ENCODE results near the gene FXYD2. TPM values are rescaled to one million over a fixed set of nuclear protein-coding genes. Genes with fewer than 3 reads are reported as not detected.

Gene FXYD2
- total and polyA plus RNA-seq, 2 donors (not counting 1 experiment from before 2014, with no cell fraction given): 0.18 to 0.33 TPM

- no peak overlapping the region for H3K4me2 ChIP-seq (ENCODE audit: extremely low read depth, insufficient read depth, low read length)
- no peak overlapping the region for H2AFZ ChIP-seq (ENCODE audit: low read length)
- no peaks in the 10 kb centered on the region for H3K79me2 ChIP-seq (ENCODE audit: control insufficient read depth, insufficient read depth, low read length)
- H4K20me1 ChIP-seq (ENCODE audit: control insufficient read depth, extremely low read depth, insufficient read depth, low read length): no peaks in the 10 kb centered on the region
- TF ChIP-seq EZH2 (IDR thresholded peaks at IDR 0.05; ENCODE audit: low read length, missing control alignments): no peak
- TF ChIP-seq, protein P1, sequence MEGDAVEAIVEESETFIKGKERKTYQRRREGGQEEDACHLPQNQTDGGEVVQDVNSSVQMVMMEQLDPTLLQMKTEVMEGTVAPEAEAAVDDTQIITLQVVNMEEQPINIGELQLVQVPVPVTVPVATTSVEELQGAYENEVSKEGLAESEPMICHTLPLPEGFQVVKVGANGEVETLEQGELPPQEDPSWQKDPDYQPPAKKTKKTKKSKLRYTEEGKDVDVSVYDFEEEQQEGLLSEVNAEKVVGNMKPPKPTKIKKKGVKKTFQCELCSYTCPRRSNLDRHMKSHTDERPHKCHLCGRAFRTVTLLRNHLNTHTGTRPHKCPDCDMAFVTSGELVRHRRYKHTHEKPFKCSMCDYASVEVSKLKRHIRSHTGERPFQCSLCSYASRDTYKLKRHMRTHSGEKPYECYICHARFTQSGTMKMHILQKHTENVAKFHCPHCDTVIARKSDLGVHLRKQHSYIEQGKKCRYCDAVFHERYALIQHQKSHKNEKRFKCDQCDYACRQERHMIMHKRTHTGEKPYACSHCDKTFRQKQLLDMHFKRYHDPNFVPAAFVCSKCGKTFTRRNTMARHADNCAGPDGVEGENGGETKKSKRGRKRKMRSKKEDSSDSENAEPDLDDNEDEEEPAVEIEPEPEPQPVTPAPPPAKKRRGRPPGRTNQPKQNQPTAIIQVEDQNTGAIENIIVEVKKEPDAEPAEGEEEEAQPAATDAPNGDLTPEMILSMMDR (conservative IDR thresholded peaks at IDR 0.05 in 1 of 2, IDR thresholded peaks at IDR 0.05 in 1 of 2; ENCODE audit: low read depth in 1 of 2, low read length in 2 of 2): no peak
- DNase-seq (ENCODE audit: low read depth in 2 of 2): no peak
- no peaks in the 10 kb centered on the region for H3K27me3 ChIP-seq (ENCODE audit: control insufficient read depth, insufficient read depth, low read length)
- no peaks in the 10 kb centered on the region for H3K9me3 ChIP-seq (ENCODE audit: control insufficient read depth, insufficient read depth, low read depth, low read length)
- no peaks in the 10 kb centered on the region for H3K4me1 ChIP-seq (ENCODE audit: control insufficient read depth, extremely low read depth, insufficient read depth, low read length)
- no peak overlapping the region for H3K4me3 ChIP-seq (replicated peaks in 1 of 4; ENCODE audit: control extremely low read depth in 1 of 4, insufficient read depth in 1 of 4, low read depth in 3 of 4, low read length in 4 of 4)
- no peak overlapping the region for H3K27ac ChIP-seq (ENCODE audit: insufficient read depth, low read length)
- H3K36me3 ChIP-seq (ENCODE audit: control insufficient read depth, insufficient read depth, low read length): no peaks in the 10 kb centered on the region
- no peak overlapping the region for H3K9ac ChIP-seq (ENCODE audit: insufficient read depth, low read length)
Measured at GRCh38 chr11:117837791-117838190, 13.2 kb upstream of the FXYD2 start.

- DNase-seq (ENCODE audit: low read depth in 2 of 2): no peak
- Histone ChIP-seq H3K27me3 (ENCODE audit: control insufficient read depth, insufficient read depth, low read length) (no peaks in the 10 kb centered on the region), H3K79me2 (ENCODE audit: control insufficient read depth, insufficient read depth, low read length) (no peaks in the 10 kb centered on the region), H3K4me3 (replicated peaks in 1 of 4; ENCODE audit: control extremely low read depth in 1 of 4, insufficient read depth in 1 of 4, low read depth in 3 of 4, low read length in 4 of 4) (no peak overlapping the region), H3K9ac (ENCODE audit: insufficient read depth, low read length) (no peak overlapping the region), H3K27ac (ENCODE audit: insufficient read depth, low read length) (no peak overlapping the region), H4K20me1 (ENCODE audit: control insufficient read depth, extremely low read depth, insufficient read depth, low read length) (no peaks in the 10 kb centered on the region), H3K4me2 (ENCODE audit: extremely low read depth, insufficient read depth, low read length) (no peak overlapping the region), H3K4me1 (ENCODE audit: control insufficient read depth, extremely low read depth, insufficient read depth, low read length) (no peaks in the 10 kb centered on the region), H2AFZ (ENCODE audit: low read length) (no peak overlapping the region), H3K9me3 (ENCODE audit: control insufficient read depth, insufficient read depth, low read depth, low read length) (no peaks in the 10 kb centered on the region), H3K36me3 (ENCODE audit: control insufficient read depth, insufficient read depth, low read length) (no peaks in the 10 kb centered on the region)
- TF ChIP-seq, protein P1 (conservative IDR thresholded peaks at IDR 0.05 in 1 of 2, IDR thresholded peaks at IDR 0.05 in 1 of 2; ENCODE audit: low read depth in 1 of 2, low read length in 2 of 2): no peak
- TF ChIP-seq EZH2 (IDR thresholded peaks at IDR 0.05; ENCODE audit: low read length, missing control alignments): no peak
Measured at GRCh38 chr11:117837070-117837776, 12.7 kb upstream of the FXYD2 start.

- no peak for DNase-seq (ENCODE audit: low read depth in 2 of 2)
- Histone ChIP-seq H3K9me3 (ENCODE audit: control insufficient read depth, insufficient read depth, low read depth, low read length) (no peaks in the 10 kb centered on the region), H3K9ac (ENCODE audit: insufficient read depth, low read length) (no peak overlapping the region), H3K4me2 (ENCODE audit: extremely low read depth, insufficient read depth, low read length) (no peak overlapping the region), H3K27ac (ENCODE audit: insufficient read depth, low read length) (no peak overlapping the region), H3K79me2 (ENCODE audit: control insufficient read depth, insufficient read depth, low read length) (no peaks in the 10 kb centered on the region), H3K27me3 (ENCODE audit: control insufficient read depth, insufficient read depth, low read length) (no peaks in the 10 kb centered on the region), H2AFZ (ENCODE audit: low read length) (no peak overlapping the region), H3K4me1 (ENCODE audit: control insufficient read depth, extremely low read depth, insufficient read depth, low read length) (no peaks in the 10 kb centered on the region), H4K20me1 (ENCODE audit: control insufficient read depth, extremely low read depth, insufficient read depth, low read length) (no peaks in the 10 kb centered on the region), H3K36me3 (ENCODE audit: control insufficient read depth, insufficient read depth, low read length) (no peaks in the 10 kb centered on the region), H3K4me3 (replicated peaks in 1 of 4; ENCODE audit: control extremely low read depth in 1 of 4, insufficient read depth in 1 of 4, low read depth in 3 of 4, low read length in 4 of 4) (no peak overlapping the region)
- TF ChIP-seq EZH2 (IDR thresholded peaks at IDR 0.05; ENCODE audit: low read length, missing control alignments): no peak
- TF ChIP-seq, protein P1 (conservative IDR thresholded peaks at IDR 0.05 in 1 of 2, IDR thresholded peaks at IDR 0.05 in 1 of 2; ENCODE audit: low read depth in 1 of 2, low read length in 2 of 2): no peak
Measured at GRCh38 chr11:117836077-117836960, 11.8 kb upstream of the FXYD2 start.
